GM12878 (cell line): ENCODE measurements around the gene MGAT5. TPM values are rescaled to one million over a fixed set of nuclear protein-coding genes. Genes with fewer than 3 reads are reported as not detected.

Experiments used
- ATF2 ChIP-seq: IDR thresholded peaks from 2 replicates; pipeline ENCODE4 v1.6.1; 2012; ENCODE audit warnings: low read length, inconsistent platforms
- CREM ChIP-seq: IDR thresholded peaks from 2 replicates; pipeline ENCODE4 v1.6.1; 2014; ENCODE audit warnings: antibody characterized with exemption, low read depth
- EGR1 ChIP-seq, 2 experiments: IDR thresholded peaks; 1 replicate in 1 of 2; 2 replicates in 1 of 2; pipeline ENCODE4 v1.6.1; 2011 to 2012; ENCODE audit warnings: low read depth in 2 of 2, low read length in 2 of 2, borderline replicate concordance in 1 of 2, mild to moderate bottlenecking in 1 of 2, moderate library complexity in 1 of 2
- ESRRA ChIP-seq: IDR thresholded peaks from 2 replicates; pipeline ENCODE4 v1.6.1; 2012; ENCODE audit warnings: mild to moderate bottlenecking, low read length, improper control_type of control experiment
- EZH2 ChIP-seq: IDR thresholded peaks from 2 replicates; pipeline ENCODE4 v1.6.1; 2012; ENCODE audit warnings: low read depth, mild to moderate bottlenecking, control low read depth, inconsistent platforms, low read length, borderline replicate concordance; ENCODE audit not compliant: control insufficient read depth
- FOS ChIP-seq: IDR thresholded peaks from 3 replicates; pipeline ENCODE4 v1.6.1; 2011; ENCODE audit warnings: borderline replicate concordance; ENCODE audit not compliant: insufficient read length; ENCODE audit errors: extremely low read depth
- FOXM1 ChIP-seq: IDR thresholded peaks from 2 replicates; pipeline ENCODE4 v1.6.1; 2012; ENCODE audit warnings: low read depth, mild to moderate bottlenecking, inconsistent platforms, low read length, moderate library complexity
- GATAD2B ChIP-seq: fragments of 450-650 bp; conservative IDR thresholded peaks from 2 replicates; pipeline ENCODE4 v1.6.1; 2017; ENCODE audit warnings: low read depth, mild to moderate bottlenecking, moderate library complexity
- JUNB ChIP-seq: IDR thresholded peaks from 2 replicates; pipeline ENCODE4 v1.6.1; 2016; ENCODE audit warnings: antibody characterized with exemption, mild to moderate bottlenecking
- KAT2A ChIP-seq: conservative IDR thresholded peaks from 2 replicates; pipeline ENCODE4 v1.6.1; 2011; ENCODE audit warnings: low read depth, low read length; ENCODE audit not compliant: control insufficient read depth
- MTA3 ChIP-seq: IDR thresholded peaks from 2 replicates; pipeline ENCODE4 v1.6.1; 2012; ENCODE audit warnings: low read length, inconsistent platforms, borderline replicate concordance
- MYC ChIP-seq: IDR thresholded peaks from 2 replicates; pipeline ENCODE4 v1.6.1; 2011; ENCODE audit warnings: mild to moderate bottlenecking, low read length, moderate library complexity, inconsistent platforms; ENCODE audit not compliant: insufficient read depth, insufficient replicate concordance, insufficient read length, severe bottlenecking
- NFXL1 ChIP-seq: fragments of 450-650 bp; IDR thresholded peaks from 2 replicates; pipeline ENCODE4 v1.6.1; 2017; ENCODE audit warnings: antibody characterized with exemption, mild to moderate bottlenecking, borderline replicate concordance
- NR2F1 ChIP-seq: fragments of 450-650 bp; conservative IDR thresholded peaks from 2 replicates; pipeline ENCODE4 v1.6.1; 2017; ENCODE audit warnings: mild to moderate bottlenecking
- POLR2A ChIP-seq: IDR thresholded peaks from 2 replicates; pipeline ENCODE4 v1.6.1; 2011; ENCODE audit warnings: low read depth, mild to moderate bottlenecking, low read length
- POLR2AphosphoS5 ChIP-seq: IDR thresholded peaks from 2 replicates; pipeline ENCODE4 v1.6.1; 2011; ENCODE audit warnings: mild to moderate bottlenecking, low read length, inconsistent platforms
- RAD21 ChIP-seq: IDR thresholded peaks from 2 replicates; pipeline ENCODE4 v1.6.1; 2011; ENCODE audit warnings: mild to moderate bottlenecking, low read depth, low read length, moderate library complexity; ENCODE audit not compliant: insufficient read depth
- SMAD5 ChIP-seq: IDR thresholded peaks from 2 replicates; pipeline ENCODE4 v1.6.1; 2016; ENCODE audit warnings: antibody characterized with exemption, low read depth
- SRF ChIP-seq, 2 experiments: IDR thresholded peaks; 2 replicates each; pipeline ENCODE4 v1.6.1; 2011; ENCODE audit warnings: low read depth in 2 of 2, low read length in 2 of 2, mild to moderate bottlenecking in 1 of 2, moderate library complexity in 1 of 2
- TARDBP ChIP-seq: IDR thresholded peaks from 2 replicates; pipeline ENCODE4 v1.6.1; 2016; ENCODE audit warnings: borderline replicate concordance
- TCF3 ChIP-seq: IDR thresholded peaks from 2 replicates; pipeline ENCODE4 v1.6.1; 2012; ENCODE audit warnings: low read depth, mild to moderate bottlenecking, low read length, borderline replicate concordance; ENCODE audit not compliant: insufficient read depth
- TCF7 ChIP-seq: IDR thresholded peaks from 2 replicates; pipeline ENCODE4 v1.6.1; 2014; ENCODE audit warnings: antibody characterized with exemption, borderline replicate concordance
- WRNIP1 ChIP-seq: IDR thresholded peaks from 2 replicates; pipeline ENCODE4 v1.6.1; 2011; ENCODE audit warnings: low read depth, low read length, improper control_type of control experiment, borderline replicate concordance
- YBX1 ChIP-seq: fragments of 450-650 bp; IDR thresholded peaks from 2 replicates; pipeline ENCODE4 v1.6.1; 2016; ENCODE audit warnings: antibody characterized with exemption
- ZBTB40 ChIP-seq: fragments of 450-650 bp; IDR thresholded peaks from 2 replicates; pipeline ENCODE4 v1.6.1; 2016; ENCODE audit warnings: mild to moderate bottlenecking, moderate library complexity, borderline replicate concordance
- ZNF24 ChIP-seq: fragments of 450-650 bp; IDR thresholded peaks from 2 replicates; pipeline ENCODE4 v1.6.1; 2017; ENCODE audit warnings: antibody characterized with exemption, mild to moderate bottlenecking
- ZNF622 ChIP-seq: fragments of 450-650 bp; IDR thresholded peaks from 2 replicates; pipeline ENCODE4 v1.6.1; 2017; ENCODE audit warnings: mild to moderate bottlenecking, inconsistent platforms
- polyA plus RNA-seq, 11 experiments: library from polyadenylated mRNA; depleted of rRNA in 4 of 11; unstranded in 6 of 11; stranded (reverse) in 5 of 11; fragments of >200 nt; fragmentation: Nextera tagmentation in 4 of 11; fragmentation: Illumina TruSeq in 1 of 11; extraction: Ambion mirVana in 4 of 11; extraction: Trizol in 1 of 11; gene quantifications; 1 replicate in 1 of 11; 2 replicates in 10 of 11; pipeline versions ENCODE4 v1.2.1 to v1.2.3, GENCODE V29; 2011 to 2016; ENCODE audit warnings: inconsistent platforms in 2 of 11, missing spikeins in 2 of 11, low read depth in 1 of 11
- total RNA-seq, 4 experiments: library from RNA; depleted of rRNA in 3 of 4; stranded (reverse); fragments of >200 nt in 3 of 4; fragmentation: Illumina TruSeq in 1 of 4; extraction: Trizol in 1 of 4; gene quantifications; 2 replicates each; pipeline versions ENCODE4 v1.2.1 to v1.2.3, GENCODE V29; 2013 to 2021

Gene MGAT5
- total and polyA plus RNA-seq, 10 of the 15 experiments (the other 5 are each of a cell fraction or from before 2014, with no cell fraction given), result 4.9 to 104 (median 36.2) TPM

- no peak for TF ChIP-seq NFXL1
- TF ChIP-seq EGR1 (IDR thresholded peaks at IDR 0.05; ENCODE audit: borderline replicate concordance in 1 of 2, low read depth in 2 of 2, low read length in 2 of 2), result no peak
- TF ChIP-seq EZH2, result no peak
- TF ChIP-seq ZNF24, result no peak
- 0 out of 2 replicates have a peak, but pooled peaks have one; percentile 3 for TF ChIP-seq RAD21
- no peak for TF ChIP-seq SMAD5
- peak; percentile 10; the same call in 1 of the 2 replicates for TF ChIP-seq TCF7
- peak; percentile 81 for TF ChIP-seq CREM
- no peak for TF ChIP-seq ZBTB40
- TF ChIP-seq GATAD2B, result no peak
- peak; percentile 86; the same call in 1 of the 2 replicates for TF ChIP-seq TCF3
- peak; percentile 88 for TF ChIP-seq ATF2
- TF ChIP-seq YBX1, result no peak
- no peak for TF ChIP-seq KAT2A
- TF ChIP-seq JUNB, result peak; percentile 72
- no peak for TF ChIP-seq NR2F1
- TF ChIP-seq ESRRA, result no peak
- no peak for TF ChIP-seq SRF (IDR thresholded peaks at IDR 0.05; ENCODE audit: low read depth in 2 of 2, low read length in 2 of 2)
- no peak for TF ChIP-seq MYC
- peak; percentile 79; the same call in 1 of the 2 replicates for TF ChIP-seq FOXM1
- TF ChIP-seq WRNIP1, result no peak
- TF ChIP-seq MTA3, result no peak; the same call in 1 of the 2 replicates
- TF ChIP-seq FOS, result no peak
- TF ChIP-seq POLR2A, result no peak
- TF ChIP-seq ZNF622, result no peak
- TF ChIP-seq TARDBP, result no peak
- no peak for TF ChIP-seq POLR2AphosphoS5
Measured at GRCh38 chr2:134287323-134287722, 33.5 kb downstream of the MGAT5 start (continued).
